DMS79 (cell line): ENCODE results near the gene WDR13.
"Not testable (repeated sequence)": the region's sequence is repeated elsewhere in the genome, so short reads cannot be mapped to it uniquely, and the experiment has no call there.

Experiments used
- DNase-seq: peaks from one replicate; lab custom pipeline; 2025; lab: John Stamatoyannopoulos, UW

Gene WDR13

DNA sequence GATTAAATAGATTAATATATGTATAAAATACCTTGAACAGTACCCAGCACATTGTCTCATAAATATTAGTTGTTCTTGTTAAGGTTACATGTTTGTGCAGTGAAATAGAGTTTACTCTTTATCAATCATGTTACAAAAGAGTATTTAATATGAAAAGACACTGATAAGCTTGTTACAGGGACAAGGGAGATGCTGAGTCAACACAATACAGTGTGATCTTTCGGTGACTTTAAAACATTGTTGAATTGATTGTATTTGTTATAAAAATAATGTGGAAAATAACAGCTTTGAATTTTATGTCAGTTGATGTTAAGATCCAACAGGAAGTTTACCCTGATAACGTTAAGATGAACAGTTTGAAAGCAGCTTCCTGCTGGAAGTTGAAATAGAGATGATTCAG lies 1.4 kb upstream of the WDR13 start:
- DNase-seq = no peak

GRCh38 chrX:48598614-48599013 lies 1.3 kb downstream of the WDR13 start:
- no peak for DNase-seq

DNA sequence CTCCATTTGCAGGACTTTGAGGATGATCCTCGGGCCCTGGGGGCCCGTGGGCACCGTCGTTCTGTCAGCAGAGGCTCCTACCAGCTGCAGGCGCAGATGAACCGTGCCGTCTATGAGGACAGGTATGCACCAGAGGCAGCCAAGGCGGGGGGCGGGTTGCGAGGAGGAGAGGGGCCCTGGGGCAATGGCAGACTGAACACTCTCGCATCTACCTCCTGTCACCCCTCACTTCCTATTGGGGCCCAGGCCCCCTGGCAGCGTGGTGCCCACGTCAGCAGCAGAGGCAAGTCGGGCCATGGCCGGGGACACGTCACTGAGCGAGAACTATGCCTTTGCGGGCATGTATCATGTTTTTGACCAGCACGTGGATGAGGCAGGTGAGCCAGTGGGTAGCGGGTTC lies 2.0 kb downstream of the WDR13 start:
- no peak for DNase-seq

GRCh38 chrX:48600226-48600625 lies 2.9 kb downstream of the WDR13 start:
- DNase-seq = no peak

DNA sequence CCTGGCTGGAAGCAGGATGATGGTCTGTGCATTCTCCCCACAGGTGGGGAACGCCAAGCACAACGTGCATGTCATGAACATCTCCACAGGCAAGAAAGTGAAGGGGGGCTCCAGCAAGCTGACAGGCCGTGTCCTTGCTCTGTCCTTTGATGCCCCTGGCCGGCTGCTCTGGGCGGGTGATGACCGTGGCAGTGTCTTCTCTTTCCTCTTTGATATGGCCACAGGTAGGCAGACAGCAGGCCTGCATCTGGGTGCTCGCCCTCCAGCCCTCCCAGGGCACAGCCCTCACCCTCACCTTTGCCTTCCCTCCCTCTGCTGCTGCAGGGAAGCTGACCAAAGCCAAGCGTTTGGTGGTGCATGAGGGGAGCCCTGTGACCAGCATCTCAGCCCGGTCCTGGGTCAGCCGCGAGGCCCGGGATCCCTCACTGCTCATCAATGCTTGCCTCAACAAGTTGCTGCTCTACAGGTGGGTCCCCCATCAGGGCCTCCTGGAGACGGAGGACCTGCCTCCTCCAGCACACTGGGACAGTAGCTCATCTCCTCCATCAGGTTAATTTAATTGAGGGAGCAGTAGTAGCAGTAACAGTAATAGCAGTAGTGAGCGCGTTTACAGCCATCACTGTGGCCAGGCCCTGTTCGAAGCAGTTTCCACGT lies 4.6 kb downstream of the WDR13 start:
- DNase-seq = no peak

DNA sequence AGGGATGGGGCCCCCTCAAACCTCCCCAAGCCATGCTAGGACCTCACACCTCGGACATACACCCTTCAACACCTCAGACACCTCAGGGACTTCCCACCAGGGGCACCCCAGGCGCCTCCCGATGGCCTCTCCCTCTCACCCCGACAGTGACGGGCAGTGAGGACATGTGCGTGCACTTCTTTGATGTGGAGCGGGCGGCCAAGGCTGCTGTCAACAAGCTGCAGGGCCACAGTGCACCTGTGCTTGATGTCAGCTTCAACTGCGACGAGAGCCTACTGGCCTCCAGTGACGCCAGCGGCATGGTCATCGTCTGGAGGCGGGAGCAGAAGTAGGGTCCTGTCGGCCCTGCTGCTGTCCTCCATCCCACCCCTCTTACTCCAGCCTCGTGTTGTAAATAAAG lies 7.4 kb downstream of the WDR13 start:
- DNase-seq = no peak

- DNase-seq = no peak
Measured at GRCh38 chrX:48606091-48606490, 8.8 kb downstream of the WDR13 start.

DNA sequence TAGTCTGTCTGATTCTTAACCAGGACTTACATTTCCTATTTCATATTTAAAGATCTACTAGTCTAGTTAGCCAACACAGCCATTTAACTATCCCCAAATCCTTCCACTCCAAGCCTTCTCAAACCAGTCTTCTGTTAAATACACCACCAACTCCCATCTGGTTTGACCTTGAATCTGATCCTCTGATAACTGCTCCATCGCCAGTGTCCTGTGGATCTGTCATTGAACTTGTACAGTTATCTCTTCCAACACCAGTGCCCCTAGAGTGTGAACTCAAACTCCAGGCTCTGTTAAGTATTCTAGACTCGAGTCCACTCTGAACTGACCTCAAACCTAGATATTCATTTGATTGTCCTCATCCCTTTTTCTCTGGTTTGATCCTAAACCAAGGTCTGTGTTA lies 14.4 kb downstream of the WDR13 start:
- no peak for DNase-seq

GRCh38 chrX:48613502-48614160 lies 16.3 kb downstream of the WDR13 start:
- no peak for DNase-seq

DNA sequence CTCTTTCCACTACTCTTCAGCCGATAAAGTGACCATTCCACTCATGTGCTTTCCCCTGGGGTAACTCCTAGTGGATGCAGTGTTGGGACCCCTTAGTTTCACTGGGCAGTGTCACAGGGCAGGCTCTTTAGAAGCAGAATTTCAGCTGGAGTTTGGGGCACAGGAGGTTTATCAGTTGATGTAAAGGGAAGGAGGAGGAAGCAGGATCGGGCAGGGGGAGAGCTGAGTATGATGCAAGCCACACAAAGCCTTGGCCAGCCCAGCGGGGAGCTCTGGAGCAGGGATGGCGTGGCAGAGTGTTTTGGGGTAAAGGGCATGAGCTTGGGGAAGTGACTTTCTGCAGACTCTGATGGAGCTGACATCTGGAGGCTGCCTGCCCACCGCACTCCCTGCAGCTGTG lies 19.3 kb downstream of the WDR13 start:
- no peak for DNase-seq

- DNase-seq = no peak
Measured at GRCh38 chrX:48617542-48618340, 20.4 kb downstream of the WDR13 start.

DNA sequence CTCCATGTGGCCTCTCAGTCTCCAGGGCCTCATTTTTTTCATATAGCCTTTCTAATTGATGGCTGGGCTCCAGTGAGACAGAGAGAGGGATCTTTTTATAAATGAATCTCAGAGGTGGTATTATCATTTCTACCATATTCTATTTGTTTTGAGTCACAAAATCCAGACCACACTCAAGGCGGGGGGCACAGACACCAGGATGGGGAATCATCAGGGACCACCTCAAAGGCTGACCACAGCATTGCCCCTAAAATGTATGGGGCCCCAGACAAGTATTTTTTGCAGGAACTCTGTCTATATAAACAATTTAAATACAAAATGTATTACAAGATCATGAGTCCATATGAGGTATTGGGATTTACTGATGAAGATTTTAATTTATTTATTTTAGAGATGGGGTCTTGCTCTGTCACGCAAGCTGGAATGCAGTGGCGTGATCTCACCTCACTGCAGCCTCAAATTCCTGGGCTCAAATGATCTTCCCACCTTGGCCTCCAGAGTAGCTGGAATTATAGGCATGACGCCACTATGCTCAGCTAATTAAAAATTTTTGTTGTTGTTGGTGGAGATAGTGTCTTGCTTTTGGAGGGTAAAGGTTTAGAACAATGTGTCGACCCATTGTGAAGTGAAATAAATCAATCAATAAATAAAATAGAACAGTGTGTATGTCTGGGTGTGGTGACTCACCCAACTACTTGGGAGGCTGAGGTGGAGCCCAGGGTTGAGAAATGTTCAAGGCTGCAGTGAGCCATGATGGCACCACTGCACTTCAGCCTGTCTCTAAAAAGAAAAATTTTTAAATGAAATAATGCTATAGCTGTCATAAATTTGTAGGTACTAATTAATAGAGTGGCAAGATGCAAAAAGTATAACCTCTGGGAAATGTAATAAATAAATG lies 29.4 kb downstream of the WDR13 start:
- no peak for DNase-seq

- peak; percentile 73 for DNase-seq
Measured at GRCh38 chrX:48631376-48632090, 34.2 kb downstream of the WDR13 start.

- DNase-seq = no peak
Measured at GRCh38 chrX:48632207-48632606, 34.9 kb downstream of the WDR13 start.

- no peak for DNase-seq
Measured at GRCh38 chrX:48636301-48636700, 39.0 kb downstream of the WDR13 start.

DNA sequence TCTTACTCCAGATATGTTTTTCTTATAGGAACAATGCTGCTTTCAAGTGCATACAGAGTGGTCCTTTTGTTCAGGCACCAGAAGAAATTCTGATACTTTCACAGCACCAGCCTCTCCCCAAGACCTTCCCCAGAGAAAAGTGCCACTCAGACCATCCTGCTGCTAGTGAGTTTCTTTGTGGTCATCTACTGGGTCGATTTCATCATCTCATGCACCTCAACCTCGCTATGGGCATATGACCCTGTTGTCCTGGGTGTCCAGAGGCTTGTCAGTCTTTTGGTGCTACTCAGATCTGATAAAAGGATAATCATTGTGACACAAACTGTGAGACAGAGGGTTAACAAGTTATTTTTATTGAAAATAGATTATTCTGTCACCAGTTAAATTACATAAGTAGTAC lies 39.5 kb downstream of the WDR13 start:
- DNase-seq = no peak

- no peak for DNase-seq
Measured at GRCh38 chrX:48645669-48646068, 48.4 kb downstream of the WDR13 start.

DNA sequence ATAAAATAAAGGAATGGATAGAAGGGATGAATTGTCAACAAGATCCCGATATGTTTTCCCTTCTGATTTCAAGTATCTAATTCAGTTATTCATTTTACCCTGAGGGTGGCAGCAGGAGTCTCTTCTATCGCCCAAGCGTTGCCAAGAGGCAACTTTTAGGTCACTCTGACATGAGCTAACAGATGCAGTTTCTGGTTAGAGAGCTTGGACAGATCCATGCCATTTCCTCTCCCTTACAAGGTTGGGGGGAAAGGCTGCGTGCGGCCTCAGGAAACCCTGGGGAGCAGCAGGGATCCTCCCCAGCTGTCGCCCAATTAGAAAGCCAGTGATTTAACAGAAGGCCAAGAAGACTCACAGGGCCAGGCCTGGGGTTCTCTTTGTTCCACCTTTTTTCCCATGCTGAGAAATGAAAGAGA lies 51.1 kb downstream of the WDR13 start:
- DNase-seq = peak; percentile 13

GRCh38 chrX:48649102-48649501 lies 51.8 kb downstream of the WDR13 start:
- DNase-seq = no peak

GRCh38 chrX:48652055-48652579 lies 54.8 kb downstream of the WDR13 start:
- DNase-seq = not testable (repeated sequence)

DNA sequence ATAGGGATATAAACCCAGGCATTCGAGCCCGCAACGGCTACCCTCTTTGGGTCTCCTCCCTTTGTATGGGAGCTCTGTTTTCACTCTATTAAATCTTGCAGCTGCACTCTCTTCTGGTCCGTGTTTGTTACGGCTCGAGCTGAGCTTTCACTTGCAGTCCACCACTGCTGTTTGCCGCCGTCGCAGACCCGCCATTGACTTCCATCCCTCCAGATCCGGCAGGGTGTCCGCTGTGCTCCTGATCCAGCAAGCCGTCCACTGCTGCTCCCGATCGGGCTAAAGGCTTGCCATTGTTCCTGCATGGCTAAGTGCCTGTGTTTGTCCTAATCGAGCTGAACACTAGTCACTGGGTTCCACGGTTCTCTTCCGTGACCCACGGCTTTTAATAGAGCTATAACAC lies 57.5 kb downstream of the WDR13 start:
- DNase-seq = not testable (repeated sequence)
